NCI-H2227 (cell line): ENCODE measurements around the gene IGF2.
A peak's percentile ranks its signal among the peaks of the same experiment; 100 is the strongest.

Experiments used
- DNase-seq: peaks from one replicate; lab custom pipeline; 2025; ENCODE audit not compliant: unreplicated experiment; lab: John Stamatoyannopoulos, UW

Gene IGF2

GRCh38 chr11:2104524-2105440 lies 34.4 kb downstream of the IGF2 start:
- DNase-seq, result no peak

- DNase-seq, result no peak
Observed at GRCh38 chr11:2103668-2104523, 35.3 kb downstream of the IGF2 start.

- DNase-seq, result no peak
Observed at GRCh38 chr11:2102883-2103213, 36.3 kb downstream of the IGF2 start.

- no peak for DNase-seq
Observed at GRCh38 chr11:2102132-2102882, 36.9 kb downstream of the IGF2 start.

GRCh38 chr11:2101171-2101675 lies 38.0 kb downstream of the IGF2 start:
- no peak for DNase-seq

GRCh38 chr11:2100361-2101170 lies 38.6 kb downstream of the IGF2 start:
- DNase-seq, result no peak

DNA sequence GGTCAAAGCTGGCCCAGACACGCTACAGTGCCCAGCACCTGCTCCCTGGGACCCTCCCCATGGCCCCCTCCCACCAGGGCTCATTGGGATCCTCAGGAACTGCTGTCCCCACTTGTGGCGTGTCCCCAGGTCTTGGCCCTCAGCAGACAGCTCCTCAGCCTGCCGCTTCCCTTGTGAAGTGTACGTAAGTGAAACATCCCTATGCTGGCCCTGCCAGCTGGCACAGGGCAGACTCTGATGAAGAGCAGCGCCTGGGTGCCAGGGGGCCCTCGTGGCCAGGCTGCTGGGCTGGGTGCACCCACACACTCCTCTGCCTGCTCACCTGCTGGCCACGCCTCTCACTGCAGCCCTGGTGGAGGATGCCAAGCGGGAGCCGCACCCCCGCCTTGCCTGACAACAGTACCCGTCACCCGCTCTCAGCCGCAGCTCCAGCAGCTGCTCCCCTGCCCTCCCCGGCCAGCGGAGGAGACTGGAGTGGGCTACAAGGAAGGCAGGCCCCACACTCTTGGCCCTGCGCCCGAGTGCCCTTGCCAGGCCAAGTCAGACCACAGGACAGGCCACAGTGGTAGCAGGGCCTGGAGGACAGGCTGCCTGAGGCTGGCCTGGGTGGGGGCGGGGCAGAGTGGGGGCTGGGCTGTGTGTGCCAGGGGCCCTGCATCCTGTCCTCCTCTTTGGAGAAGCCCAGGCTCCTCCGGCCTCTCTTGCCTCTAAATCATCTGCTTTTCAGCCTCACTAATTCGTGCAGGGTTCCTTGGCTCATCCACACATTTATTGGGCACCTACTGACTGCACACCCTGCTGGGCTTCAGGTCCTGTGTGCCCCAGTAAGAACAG lies 39.5 kb downstream of the IGF2 start:
- peak; percentile 17 for DNase-seq

DNA sequence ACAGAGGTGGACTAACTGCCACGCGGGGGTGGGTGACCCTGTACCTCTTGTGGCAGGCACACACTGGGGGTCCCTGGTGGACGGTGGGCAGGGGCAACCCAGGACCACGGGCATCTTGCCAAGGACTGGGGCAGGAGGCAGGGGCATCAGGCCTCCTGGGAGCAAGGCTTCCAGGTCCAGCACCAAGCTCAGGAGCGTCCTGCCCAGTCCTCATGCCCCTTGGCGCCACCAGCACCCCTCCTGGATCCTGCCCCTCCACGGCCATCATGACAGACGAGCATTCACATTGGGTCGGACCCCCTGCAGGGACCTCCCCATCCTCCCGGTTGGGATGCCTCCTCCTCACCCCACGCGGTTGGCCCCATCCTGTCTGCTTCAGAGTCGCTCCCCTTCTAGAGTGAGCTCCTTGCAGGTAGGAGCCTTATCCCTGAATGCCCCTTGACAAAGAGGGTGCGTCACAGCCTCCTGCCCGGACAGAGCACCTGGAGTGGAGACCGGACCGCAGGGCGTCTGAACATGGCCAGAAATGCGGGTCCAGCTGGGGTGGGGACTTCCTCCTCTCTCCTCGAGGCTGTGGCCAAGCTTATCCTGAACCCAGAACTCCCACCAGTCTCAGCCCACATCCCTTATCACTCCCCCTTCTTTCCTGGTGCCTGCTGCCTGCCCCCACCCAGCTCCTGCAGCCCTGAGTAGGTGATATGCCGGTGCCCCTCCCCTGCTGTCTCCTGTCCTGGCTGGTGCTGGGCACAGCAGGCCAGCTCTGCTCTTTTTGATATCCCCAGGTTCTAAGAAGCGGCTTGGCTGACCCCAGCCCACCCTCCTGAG lies 40.3 kb downstream of the IGF2 start:
- DNase-seq, result no peak

GRCh38 chr11:2097998-2098690 lies 41.0 kb downstream of the IGF2 start:
- no peak for DNase-seq

GRCh38 chr11:2097356-2097997 lies 41.7 kb downstream of the IGF2 start:
- DNase-seq, result no peak

- DNase-seq, result no peak
Observed at GRCh38 chr11:2096919-2097301, 42.3 kb downstream of the IGF2 start.

DNA sequence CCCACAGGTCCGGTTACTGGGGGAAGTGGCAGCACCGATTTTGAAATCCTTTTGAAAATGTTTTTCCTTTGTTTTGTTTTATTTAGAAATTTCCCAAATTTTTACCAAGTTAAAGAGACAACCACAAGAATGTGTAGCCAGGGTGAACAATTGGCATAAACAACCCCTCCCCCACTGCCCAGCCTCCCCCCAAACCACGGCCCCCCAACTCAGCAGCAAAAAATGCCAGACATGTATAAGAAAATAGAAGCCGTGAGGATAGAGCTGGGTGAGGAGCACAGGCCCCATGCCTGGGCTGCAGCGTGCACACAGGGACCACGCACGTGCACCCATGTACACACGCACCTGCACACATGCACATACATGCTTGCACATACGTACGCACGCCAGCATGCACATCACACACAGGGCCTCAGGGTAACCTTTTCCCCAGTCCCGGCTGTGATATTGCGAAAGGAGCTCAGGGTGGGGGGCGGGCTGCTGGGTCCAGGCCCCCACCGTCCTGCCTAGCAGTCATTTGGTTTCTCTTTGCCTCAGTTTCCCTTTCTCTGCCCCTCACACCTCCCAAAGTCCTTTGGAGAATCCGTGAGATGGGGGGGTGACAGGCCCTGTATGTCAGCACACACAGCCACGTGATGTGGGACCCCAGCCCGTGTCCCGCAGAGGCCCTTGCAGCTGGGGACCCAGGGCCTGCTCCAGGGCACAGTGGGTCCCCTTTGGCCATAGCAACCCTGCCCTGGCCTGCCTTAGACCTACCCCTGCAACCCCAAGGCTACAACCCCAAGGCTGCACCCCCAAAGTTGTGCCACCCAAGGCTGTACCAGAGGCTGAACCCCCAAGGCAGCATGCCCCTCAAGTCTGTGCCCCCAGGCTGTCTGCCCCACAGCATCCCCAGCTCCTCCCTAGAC lies 42.9 kb downstream of the IGF2 start:
- no peak for DNase-seq

GRCh38 chr11:2095542-2095941 lies 43.6 kb downstream of the IGF2 start:
- no peak for DNase-seq

GRCh38 chr11:2095198-2095520 lies 44.0 kb downstream of the IGF2 start:
- no peak for DNase-seq

DNA sequence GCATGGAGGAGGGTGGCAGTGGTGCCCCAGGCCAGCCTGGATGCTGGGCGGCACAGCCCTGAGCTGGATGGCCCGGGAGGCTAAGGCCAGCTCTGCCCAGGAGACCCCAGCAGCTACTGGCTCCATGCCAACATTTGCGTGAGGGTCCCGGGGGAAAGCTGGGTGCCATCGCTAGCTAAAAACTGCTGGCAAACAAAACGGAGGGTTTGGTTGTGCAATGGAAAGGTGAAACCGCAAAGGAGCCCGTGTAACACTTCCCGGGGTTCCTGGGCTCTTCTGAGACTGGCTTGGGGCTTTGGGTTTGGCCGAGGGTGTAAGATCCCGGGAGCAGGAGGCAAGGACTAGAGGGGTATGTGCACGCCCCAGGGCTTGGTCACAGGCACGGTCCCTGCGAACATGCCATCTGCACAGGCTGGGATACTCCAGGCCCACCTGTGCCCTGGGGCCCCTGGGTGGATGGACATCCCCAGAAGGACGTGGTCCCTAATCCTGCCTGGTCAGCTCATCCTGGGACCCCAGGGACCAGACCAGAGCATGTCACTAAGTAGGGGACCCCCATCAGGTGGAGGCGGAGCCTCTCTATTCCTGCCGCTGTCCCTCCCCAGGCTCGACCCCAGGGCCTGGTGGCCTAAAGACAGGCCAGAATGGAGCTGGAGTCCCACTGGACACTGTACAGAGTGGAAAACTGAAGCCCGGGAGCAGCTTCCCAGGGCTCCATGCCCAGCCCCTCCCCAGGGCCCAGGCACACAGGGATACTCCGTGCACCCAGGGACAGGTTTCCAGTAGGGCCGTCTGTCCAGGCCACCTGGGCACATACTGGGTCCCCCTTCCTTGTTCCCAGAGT lies 44.6 kb downstream of the IGF2 start:
- DNase-seq, result no peak
